H1 (cell line): ENCODE measurements around the gene TXNDC2. TPM values are rescaled to one million over a fixed set of nuclear protein-coding genes. Genes with fewer than 3 reads are reported as not detected.

Experiments
- GABPA ChIP-seq: IDR thresholded peaks from 2 replicates; pipeline ENCODE4 v1.6.1; 2011; ENCODE audit warnings: mild to moderate bottlenecking, low read length, moderate library complexity, borderline replicate concordance; ENCODE audit not compliant: insufficient read depth
- NRF1 ChIP-seq: IDR thresholded peaks from 2 replicates; pipeline ENCODE4 v1.6.1; 2011; ENCODE audit warnings: mild to moderate bottlenecking, low read depth, low read length, improper control_type of control experiment
- SIRT6 ChIP-seq: IDR thresholded peaks from one replicate; pipeline ENCODE4 v1.7.1; 2012; ENCODE audit warnings: low read length, inconsistent platforms
- polyA plus RNA-seq, 7 experiments: library from polyadenylated mRNA; depleted of rRNA in 3 of 7; stranded (reverse) in 5 of 7; unstranded in 2 of 7; fragments of >200 nt in 5 of 7; fragments of 200-250 nt in 2 of 7; gene quantifications; 1 replicate in 5 of 7; 2 replicates in 1 of 7; 4 replicates in 1 of 7; pipeline versions ENCODE4 v1.2.1 to v1.2.3, GENCODE V29; 2011 to 2013; ENCODE audit warnings: missing spikeins in 2 of 7, mixed read lengths in 2 of 7
- total RNA-seq: library from RNA; stranded (reverse); fragmentation: NEBNext Ultra II Directional; extraction: Animal tissue kit (Norgen Biotek cat#: 25700); gene quantifications from 2 replicates; pipeline ENCODE4 v1.2.1, GENCODE V29; 2021

TXNDC2 gene
- total and polyA plus RNA-seq, 2 of the 8 experiments (the other 6 are each of a cell fraction or from before 2014, with no cell fraction given), result 0.09 TPM; not detected in 1

DNA sequence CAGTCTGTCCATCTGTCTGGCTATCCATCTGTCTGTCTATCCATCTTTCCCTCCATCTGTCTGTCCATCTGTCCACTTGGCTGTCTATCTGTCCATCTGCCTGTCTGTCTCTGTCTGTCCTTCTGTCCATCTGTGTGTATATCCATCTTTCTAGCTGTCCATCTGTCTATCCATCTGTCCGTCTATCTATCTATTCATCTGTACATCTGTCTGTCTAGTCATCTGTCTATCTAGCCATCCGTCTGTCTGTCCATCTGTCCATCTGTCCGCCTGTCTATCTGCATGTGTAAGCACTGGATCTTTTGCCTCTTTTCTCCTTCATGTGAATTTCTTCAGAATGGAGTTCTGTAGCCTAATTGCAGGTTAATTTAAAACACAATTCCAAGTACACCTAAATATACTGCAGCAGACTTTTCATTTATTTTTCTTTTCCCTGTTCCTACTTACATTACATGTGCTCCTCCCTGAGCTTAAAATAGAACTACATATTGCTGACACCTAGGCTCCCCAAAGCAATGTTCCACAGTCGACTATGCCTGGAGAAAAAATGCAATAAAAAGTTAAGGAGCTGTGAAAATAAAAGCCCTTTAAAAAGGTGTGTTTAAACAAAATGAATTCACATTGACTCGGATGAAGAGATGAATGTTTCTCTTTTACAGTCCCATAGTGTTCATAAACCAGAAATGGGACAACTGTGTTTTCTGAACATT lies 37.4 kb upstream of the TXNDC2 start (continued):
- TF ChIP-seq SIRT6 (no peak), NRF1 (no peak), GABPA (no peak)
